ENCODE results near the gene HBZ. TPM values are rescaled to one million over a fixed set of nuclear protein-coding genes. Genes with fewer than 3 reads are reported as not detected.

Gene HBZ
- not detected in 2 replicates for total RNA-seq

DNA sequence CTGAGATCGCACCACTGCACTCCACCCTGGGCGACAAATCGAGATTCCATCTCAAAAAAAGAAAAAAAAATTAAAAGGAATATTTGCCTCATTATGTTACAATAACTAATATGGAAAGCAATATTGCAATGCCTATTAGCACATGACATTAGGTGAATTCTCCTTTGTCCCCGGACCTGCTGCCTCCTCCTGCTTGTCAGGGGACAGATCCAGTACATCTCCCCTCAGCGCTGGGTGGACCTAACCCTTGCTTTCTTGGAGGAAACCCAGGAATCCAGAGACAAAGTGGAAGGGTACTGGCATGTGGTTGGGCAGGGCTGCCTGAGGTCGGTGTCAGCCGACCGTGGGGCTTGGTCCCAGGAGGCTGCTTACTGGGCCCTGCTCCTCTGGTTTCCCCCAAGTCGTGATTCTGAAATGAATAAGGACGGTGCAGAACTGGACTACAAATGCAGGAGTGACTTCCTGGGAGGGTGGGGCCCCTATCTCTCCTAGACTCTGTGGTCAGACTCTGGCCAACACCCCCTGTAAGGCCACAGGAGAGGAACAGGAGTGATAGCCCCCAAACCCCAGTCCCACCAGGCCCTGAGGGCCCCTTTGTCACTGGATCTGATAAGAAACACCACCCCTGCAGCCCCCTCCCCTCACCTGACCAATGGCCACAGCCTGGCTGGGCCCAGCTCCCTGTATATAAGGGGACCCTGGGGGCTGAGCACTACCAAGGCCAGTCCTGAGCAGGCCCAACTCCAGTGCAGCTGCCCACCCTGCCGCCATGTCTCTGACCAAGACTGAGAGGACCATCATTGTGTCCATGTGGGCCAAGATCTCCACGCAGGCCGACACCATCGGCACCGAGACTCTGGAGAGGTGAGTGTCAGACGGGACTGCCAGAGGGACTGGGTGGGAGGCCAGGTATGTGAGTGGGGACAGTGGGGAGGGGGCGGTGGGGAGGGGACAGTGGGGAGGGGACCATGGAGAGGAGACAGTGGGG, at the start of gene HBZ:
HBZ (plus strand) TSS at position 504 of the 988 bp plus-strand sequence; CDS start at position 770, 266 bp downstream.

DNA sequence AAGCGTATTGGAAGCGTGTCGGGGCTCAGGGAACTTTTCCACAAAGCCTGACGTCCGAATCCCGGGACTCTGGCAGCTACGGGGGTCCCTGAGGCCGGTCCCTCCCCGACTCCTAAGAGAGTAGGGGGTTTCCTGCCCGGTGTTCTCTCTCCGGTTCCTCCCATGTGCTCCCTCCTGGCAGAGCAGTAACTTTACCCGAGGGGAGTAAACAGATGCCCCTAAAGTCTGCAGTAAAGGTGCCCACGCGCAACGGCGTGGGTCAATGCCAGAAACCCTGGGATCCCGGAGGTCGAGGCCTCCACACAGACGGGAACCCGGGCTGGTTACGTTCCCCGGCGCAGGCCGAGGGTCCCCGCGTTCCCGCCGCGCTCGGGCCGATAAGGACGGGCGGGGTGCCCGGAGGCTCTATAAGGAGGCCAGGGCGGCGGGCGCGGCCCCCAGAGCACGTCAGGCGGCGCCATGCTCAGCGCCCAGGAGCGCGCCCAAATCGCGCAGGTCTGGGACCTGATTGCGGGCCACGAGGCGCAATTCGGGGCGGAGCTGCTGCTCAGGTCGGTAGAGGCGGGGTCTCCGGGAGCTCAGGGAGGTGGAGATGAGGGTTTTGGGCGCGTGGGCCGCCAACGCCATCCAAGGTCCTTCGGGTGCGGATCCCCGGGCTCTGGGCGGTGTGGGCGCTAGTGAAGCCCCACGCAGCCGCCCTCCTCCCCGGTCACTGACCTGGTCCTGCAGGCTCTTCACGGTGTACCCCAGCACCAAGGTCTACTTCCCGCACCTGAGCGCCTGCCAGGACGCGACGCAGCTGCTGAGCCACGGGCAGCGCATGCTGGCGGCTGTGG, 13.3 kb downstream of the HBZ start, which contains the start of gene HBM:
HBM (plus strand) TSS at position 440 of the 836 bp plus-strand sequence; CDS start at position 460, 20 bp downstream.

DNA sequence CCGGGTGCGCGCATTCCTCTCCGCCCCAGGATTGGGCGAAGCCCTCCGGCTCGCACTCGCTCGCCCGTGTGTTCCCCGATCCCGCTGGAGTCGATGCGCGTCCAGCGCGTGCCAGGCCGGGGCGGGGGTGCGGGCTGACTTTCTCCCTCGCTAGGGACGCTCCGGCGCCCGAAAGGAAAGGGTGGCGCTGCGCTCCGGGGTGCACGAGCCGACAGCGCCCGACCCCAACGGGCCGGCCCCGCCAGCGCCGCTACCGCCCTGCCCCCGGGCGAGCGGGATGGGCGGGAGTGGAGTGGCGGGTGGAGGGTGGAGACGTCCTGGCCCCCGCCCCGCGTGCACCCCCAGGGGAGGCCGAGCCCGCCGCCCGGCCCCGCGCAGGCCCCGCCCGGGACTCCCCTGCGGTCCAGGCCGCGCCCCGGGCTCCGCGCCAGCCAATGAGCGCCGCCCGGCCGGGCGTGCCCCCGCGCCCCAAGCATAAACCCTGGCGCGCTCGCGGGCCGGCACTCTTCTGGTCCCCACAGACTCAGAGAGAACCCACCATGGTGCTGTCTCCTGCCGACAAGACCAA, 20.0 kb downstream of the HBZ start, which contains the start of gene HBA2:
HBA2 (plus strand) TSS at position 503 of the 568 bp plus-strand sequence; CDS start at position 540, 37 bp downstream.

DNA sequence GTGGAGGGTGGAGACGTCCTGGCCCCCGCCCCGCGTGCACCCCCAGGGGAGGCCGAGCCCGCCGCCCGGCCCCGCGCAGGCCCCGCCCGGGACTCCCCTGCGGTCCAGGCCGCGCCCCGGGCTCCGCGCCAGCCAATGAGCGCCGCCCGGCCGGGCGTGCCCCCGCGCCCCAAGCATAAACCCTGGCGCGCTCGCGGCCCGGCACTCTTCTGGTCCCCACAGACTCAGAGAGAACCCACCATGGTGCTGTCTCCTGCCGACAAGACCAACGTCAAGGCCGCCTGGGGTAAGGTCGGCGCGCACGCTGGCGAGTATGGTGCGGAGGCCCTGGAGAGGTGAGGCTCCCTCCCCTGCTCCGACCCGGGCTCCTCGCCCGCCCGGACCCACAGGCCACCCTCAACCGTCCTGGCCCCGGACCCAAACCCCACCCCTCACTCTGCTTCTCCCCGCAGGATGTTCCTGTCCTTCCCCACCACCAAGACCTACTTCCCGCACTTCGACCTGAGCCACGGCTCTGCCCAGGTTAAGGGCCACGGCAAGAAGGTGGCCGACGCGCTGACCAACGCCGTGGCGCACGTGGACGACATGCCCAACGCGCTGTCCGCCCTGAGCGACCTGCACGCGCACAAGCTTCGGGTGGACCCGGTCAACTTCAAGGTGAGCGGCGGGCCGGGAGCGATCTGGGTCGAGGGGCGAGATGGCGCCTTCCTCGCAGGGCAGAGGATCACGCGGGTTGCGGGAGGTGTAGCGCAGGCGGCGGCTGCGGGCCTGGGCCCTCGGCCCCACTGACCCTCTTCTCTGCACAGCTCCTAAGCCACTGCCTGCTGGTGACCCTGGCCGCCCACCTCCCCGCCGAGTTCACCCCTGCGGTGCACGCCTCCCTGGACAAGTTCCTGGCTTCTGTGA, 24.3 kb downstream of the HBZ start, which contains the start of gene HBA1:
HBA1 (plus strand) TSS at position 204 of the 906 bp plus-strand sequence; CDS start at position 241, 37 bp downstream.

DNA sequence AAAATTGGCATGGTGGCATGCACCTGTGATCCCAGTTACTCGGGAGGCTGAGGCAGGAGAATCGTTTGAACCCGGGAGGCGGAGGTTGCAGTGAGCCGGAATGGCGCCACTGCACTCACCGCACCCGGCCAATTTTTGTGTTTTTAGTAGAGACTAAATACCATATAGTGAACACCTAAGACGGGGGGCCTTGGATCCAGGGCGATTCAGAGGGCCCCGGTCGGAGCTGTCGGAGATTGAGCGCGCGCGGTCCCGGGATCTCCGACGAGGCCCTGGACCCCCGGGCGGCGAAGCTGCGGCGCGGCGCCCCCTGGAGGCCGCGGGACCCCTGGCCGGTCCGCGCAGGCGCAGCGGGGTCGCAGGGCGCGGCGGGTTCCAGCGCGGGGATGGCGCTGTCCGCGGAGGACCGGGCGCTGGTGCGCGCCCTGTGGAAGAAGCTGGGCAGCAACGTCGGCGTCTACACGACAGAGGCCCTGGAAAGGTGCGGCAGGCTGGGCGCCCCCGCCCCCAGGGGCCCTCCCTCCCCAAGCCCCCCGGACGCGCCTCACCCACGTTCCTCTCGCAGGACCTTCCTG, 27.7 kb downstream of the HBZ start, which contains the start of gene HBQ1:
HBQ1 (plus strand) TSS at position 359 of the 575 bp plus-strand sequence; CDS start at position 387, 28 bp downstream.

Other genes with a start within 250 kb of the HBZ start
- 2.4 and 3.6 TPM in 2 replicates for gene POLR3K, start 99.0 kb upstream of the HBZ start, total RNA-seq
- gene SNRNP25, start 98.8 kb upstream of the HBZ start, total RNA-seq, result 21.6 and 22.4 TPM in 2 replicates
- gene RHBDF1, start 80.0 kb upstream of the HBZ start, total RNA-seq, result 49.1 and 57.4 TPM in 2 replicates
- gene MPG, start 74.4 kb upstream of the HBZ start, total RNA-seq, result 228 and 320 TPM in 2 replicates
- 8.3 and 27.8 TPM in 2 replicates for gene NPRL3, start 14.0 kb upstream of the HBZ start, total RNA-seq
- not detected in 2 replicates for gene HBM, start 13.3 kb downstream of the HBZ start, total RNA-seq
- gene HBA2, start 20.2 kb downstream of the HBZ start, total RNA-seq, result 6.0 TPM in 1 of 2 replicates, not detected in the other
- gene HBA1, start 24.0 kb downstream of the HBZ start, total RNA-seq, result 1.9 TPM in 1 of 2 replicates, not detected in the other
- not detected in 2 replicates for gene HBQ1, start 27.8 kb downstream of the HBZ start, total RNA-seq
- 20.9 and 44.8 TPM in 2 replicates for gene LUC7L, start 76.8 kb downstream of the HBZ start, total RNA-seq
- gene FAM234A, start 82.2 kb downstream of the HBZ start, total RNA-seq, result 74.6 and 138 TPM in 2 replicates
- gene RGS11, start 123.3 kb downstream of the HBZ start, total RNA-seq, result 0.94 and 3.4 TPM in 2 replicates
- 2.8 TPM in 1 of 2 replicates, not detected in the other for gene ARHGDIG, start 127.9 kb downstream of the HBZ start, total RNA-seq
- gene PDIA2, start 130.5 kb downstream of the HBZ start, total RNA-seq, result 0.09 and 0.12 TPM in 2 replicates
- 17.3 and 18.3 TPM in 2 replicates for gene AXIN1, start 200.1 kb downstream of the HBZ start, total RNA-seq
- gene MRPL28, start 217.9 kb downstream of the HBZ start, total RNA-seq, result 86.1 and 88.2 TPM in 2 replicates
- gene PGAP6, start 229.3 kb downstream of the HBZ start, total RNA-seq, result 56.3 and 67.3 TPM in 2 replicates
- gene NME4, start 244.6 kb downstream of the HBZ start, total RNA-seq, result 169 and 171 TPM in 2 replicates
- 16.6 and 19.5 TPM in 2 replicates for gene DECR2, start 249.2 kb downstream of the HBZ start, total RNA-seq